GM21576 (cell line): Measurements from ENCODE around the gene NVL.

Source experiments
- ATAC-seq: cut with Tn5 transposase; IDR thresholded peaks from one replicate; pipeline ENCODE4 v1.9.1; 2021; ENCODE audit warnings: mild to moderate bottlenecking, moderate library complexity; ENCODE audit not compliant: unreplicated experiment

The NVL gene

GRCh38 chr1:224201383-224201782 lies 128.6 kb downstream of the NVL start:
- no peak for ATAC-seq

- ATAC-seq = no peak
These were observed 130.3 kb downstream of the NVL start for GRCh38 chr1:224199679-224200078.

- no peak for ATAC-seq
These were observed 131.4 kb downstream of the NVL start for GRCh38 chr1:224198572-224198971.

- ATAC-seq = no peak
These were observed 133.0 kb downstream of the NVL start for GRCh38 chr1:224196813-224197600.

- ATAC-seq = no peak
These were observed 136.5 kb downstream of the NVL start for GRCh38 chr1:224193319-224193966.

GRCh38 chr1:224192082-224192788 lies 137.7 kb downstream of the NVL start:
- no peak for ATAC-seq

GRCh38 chr1:224189561-224189960 lies 140.4 kb downstream of the NVL start:
- ATAC-seq = no peak

- ATAC-seq = no peak
These were observed 141.7 kb downstream of the NVL start for GRCh38 chr1:224188286-224188685.

GRCh38 chr1:224185208-224185607 lies 144.8 kb downstream of the NVL start:
- no peak for ATAC-seq

- ATAC-seq = peak; percentile 37
These were observed 146.2 kb downstream of the NVL start for GRCh38 chr1:224183591-224184312.

GRCh38 chr1:224182866-224183590 lies 146.9 kb downstream of the NVL start, which contains the start of gene DEGS1:
Gene DEGS1 (plus strand): TSS chr1:224183240. CDS start chr1:224183337, 97 bp downstream.
- ATAC-seq = peak; percentile 56

GRCh38 chr1:224182057-224182865 lies 147.7 kb downstream of the NVL start:
- ATAC-seq = peak; percentile 44

- no peak for ATAC-seq
These were observed 148.5 kb downstream of the NVL start for GRCh38 chr1:224181453-224181810.

- ATAC-seq = no peak
These were observed 149.1 kb downstream of the NVL start for GRCh38 chr1:224180783-224181452.

GRCh38 chr1:224178894-224179293 lies 151.1 kb downstream of the NVL start:
- no peak for ATAC-seq

GRCh38 chr1:224177356-224177999 lies 152.5 kb downstream of the NVL start:
- ATAC-seq = no peak
